GM06990 (cell line): ENCODE measurements around the gene PLCL1.
A peak's percentile ranks its signal among the peaks of the same experiment; 100 is the strongest.

Experiments used
- DNase-seq: peaks from one replicate; pipeline ENCODE4 v3.0.0-alpha.2; 2011; ENCODE audit not compliant: insufficient read length; ENCODE audit errors: extremely low read depth
- H3K27me3 ChIP-seq: replicated peaks from 2 replicates; pipeline ENCODE4 v1.6.0; 2011; ENCODE audit warnings: low read length; ENCODE audit not compliant: control insufficient read depth, insufficient read depth
- H3K36me3 ChIP-seq: 2 replicates; pipeline ENCODE4 v1.5.1; 2011; ENCODE audit warnings: low read length; ENCODE audit not compliant: control insufficient read depth, insufficient read depth
- H3K4me3 ChIP-seq: replicated peaks from 2 replicates; pipeline ENCODE4 v1.5.1; 2011; ENCODE audit warnings: low read depth, mild to moderate bottlenecking, control low read depth, low read length
- TF ChIP-seq, protein P1 (sequence below): IDR thresholded peaks from 2 replicates; pipeline ENCODE4 v1.5.1; 2011; ENCODE audit warnings: low read length, control low read depth, mild to moderate bottlenecking, inconsistent platforms; ENCODE audit not compliant: insufficient read depth, poor library complexity, severe bottlenecking

The PLCL1 gene

DNA sequence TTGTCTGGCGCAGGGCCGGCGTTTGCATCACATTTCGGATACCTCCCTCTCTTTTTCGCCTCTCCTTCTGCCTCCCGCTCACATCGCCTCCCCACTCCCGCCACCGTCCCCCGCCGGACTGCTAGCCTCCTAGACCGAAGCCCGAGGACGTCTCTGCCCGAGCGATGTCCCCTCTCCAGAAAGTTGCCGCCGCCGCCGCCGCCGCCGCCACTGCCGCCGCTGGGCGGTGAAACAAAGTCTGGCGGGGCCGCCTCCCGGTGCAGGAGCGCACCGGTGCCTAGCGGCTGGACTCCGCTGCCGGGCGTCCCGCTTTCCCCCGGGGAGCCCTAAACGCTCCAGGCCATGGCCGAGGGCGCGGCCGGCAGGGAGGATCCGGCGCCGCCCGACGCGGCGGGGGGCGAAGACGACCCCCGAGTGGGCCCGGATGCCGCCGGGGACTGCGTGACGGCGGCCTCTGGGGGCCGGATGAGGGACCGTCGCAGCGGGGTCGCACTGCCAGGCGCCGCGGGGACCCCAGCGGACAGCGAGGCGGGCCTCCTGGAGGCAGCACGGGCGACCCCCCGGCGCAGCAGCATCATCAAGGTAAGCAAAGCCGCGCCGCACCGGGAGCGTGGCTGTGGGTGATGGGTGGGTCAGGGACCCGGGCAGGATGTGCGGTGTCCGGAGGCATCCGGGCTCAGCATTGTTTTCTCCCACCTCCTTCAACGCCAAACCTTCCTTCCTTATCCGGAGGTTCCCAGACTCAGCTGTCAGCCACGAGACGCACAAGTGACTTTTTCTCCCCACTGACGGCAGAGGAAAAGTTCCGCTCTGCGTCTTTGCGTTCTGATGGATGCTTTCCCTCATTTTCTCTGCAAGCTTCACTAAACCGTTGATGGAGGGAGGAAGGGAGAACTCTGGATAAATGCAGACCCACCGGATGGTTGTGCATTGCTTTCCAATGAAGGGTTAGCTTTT, 643 bp downstream of the PLCL1 start:
- H3K4me3 ChIP-seq = peak overlapping the region; percentile 75
- no peaks in the 10 kb centered on the region for H3K27me3 ChIP-seq
- TF ChIP-seq, protein P1, sequence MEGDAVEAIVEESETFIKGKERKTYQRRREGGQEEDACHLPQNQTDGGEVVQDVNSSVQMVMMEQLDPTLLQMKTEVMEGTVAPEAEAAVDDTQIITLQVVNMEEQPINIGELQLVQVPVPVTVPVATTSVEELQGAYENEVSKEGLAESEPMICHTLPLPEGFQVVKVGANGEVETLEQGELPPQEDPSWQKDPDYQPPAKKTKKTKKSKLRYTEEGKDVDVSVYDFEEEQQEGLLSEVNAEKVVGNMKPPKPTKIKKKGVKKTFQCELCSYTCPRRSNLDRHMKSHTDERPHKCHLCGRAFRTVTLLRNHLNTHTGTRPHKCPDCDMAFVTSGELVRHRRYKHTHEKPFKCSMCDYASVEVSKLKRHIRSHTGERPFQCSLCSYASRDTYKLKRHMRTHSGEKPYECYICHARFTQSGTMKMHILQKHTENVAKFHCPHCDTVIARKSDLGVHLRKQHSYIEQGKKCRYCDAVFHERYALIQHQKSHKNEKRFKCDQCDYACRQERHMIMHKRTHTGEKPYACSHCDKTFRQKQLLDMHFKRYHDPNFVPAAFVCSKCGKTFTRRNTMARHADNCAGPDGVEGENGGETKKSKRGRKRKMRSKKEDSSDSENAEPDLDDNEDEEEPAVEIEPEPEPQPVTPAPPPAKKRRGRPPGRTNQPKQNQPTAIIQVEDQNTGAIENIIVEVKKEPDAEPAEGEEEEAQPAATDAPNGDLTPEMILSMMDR = no peak
- peak; percentile 19 for DNase-seq
- no peaks in the 10 kb centered on the region for H3K36me3 ChIP-seq

DNA sequence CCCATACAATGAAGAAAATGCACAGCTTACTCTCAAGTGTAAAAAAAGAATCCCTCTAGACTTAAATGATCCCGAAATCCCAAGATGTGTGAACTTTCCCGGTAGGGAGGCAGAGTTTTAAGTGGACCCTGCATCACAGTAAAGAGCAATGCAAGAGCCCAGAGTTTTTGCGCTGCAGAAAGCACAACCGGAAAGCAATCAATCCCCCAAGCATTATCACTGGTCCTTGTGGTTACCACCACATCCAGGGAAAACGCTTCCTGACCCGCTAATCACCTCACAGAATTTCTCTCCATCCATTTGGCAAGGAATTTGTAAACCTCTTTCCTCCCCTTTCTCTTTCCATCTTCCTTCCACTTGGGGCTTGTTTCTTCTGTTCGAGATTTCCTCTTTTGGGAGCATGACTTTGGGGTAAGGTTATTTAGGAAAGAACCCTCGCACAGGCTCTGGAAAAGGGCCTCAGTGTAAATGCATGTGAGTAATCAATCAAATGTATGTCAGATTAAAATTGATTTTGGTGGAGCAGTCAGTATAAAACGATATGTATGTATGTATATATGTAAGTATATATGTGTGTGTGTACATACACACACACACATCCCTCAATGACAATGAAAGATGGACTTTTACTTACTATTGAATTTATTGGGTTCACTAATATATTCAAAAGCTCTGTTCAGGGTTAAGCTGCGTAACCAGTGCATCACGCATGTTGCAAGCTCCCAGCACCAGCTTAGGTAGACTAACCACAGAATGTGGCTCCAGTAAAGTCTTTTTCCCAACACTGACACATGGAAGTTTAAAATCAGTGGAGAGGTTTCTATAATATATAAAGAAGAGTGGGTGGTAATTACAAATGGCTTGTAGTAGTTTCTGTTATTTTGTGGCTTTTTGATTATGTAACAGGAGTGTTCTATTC, 1.6 kb downstream of the PLCL1 start:
- Histone ChIP-seq H3K27me3 (no peaks in the 10 kb centered on the region), H3K36me3 (no peaks in the 10 kb centered on the region), H3K4me3 (peak overlapping the region; percentile 75)
- DNase-seq = no peak
- TF ChIP-seq, protein P1 = no peak

DNA sequence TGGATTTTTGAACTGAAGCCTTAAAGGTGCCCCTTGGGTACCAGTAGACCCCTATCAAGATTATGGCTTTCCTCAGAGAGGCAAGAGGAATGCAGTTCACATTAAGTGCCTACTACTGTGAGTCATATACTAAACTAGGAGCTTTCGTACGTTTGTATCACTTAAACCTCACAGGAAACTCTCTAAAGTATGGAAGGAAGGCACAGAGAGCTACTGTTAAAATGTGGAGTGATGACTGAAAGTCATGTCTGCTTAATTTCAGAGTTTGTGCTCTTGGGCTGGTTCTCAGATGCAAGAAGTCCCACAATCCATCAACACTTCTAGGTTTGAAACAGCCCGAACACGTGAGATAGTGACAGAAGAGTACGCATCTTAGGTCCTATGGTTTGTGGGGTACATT, 4.7 kb downstream of the PLCL1 start:
- Histone ChIP-seq H3K27me3 (no peaks in the 10 kb centered on the region), H3K4me3 (no peak overlapping the region), H3K36me3 (no peaks in the 10 kb centered on the region)
- DNase-seq = no peak
- TF ChIP-seq, protein P1 = no peak

DNA sequence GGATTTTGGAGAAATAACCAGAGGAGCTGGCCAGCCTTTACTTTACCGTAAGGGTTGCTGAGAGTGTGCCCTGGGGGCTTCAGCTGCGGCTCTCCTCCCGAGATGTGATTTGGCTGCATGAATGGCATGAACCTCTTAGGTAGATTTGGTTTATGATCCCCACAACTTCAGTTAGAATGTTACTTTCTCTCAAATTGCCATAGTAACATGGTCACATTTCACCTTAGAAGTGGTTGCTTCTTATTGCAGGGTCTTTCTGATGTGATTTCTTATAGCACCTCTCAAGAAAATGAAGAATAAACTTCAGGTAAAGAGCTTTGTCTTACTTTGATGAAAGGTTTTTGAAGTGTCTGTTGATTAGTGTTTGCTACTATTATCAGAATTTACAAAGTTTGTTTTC, 5.6 kb downstream of the PLCL1 start:
- Histone ChIP-seq H3K4me3 (no peak overlapping the region), H3K27me3 (no peaks in the 10 kb centered on the region), H3K36me3 (no peaks in the 10 kb centered on the region)
- TF ChIP-seq, protein P1 = no peak
- DNase-seq = no peak

DNA sequence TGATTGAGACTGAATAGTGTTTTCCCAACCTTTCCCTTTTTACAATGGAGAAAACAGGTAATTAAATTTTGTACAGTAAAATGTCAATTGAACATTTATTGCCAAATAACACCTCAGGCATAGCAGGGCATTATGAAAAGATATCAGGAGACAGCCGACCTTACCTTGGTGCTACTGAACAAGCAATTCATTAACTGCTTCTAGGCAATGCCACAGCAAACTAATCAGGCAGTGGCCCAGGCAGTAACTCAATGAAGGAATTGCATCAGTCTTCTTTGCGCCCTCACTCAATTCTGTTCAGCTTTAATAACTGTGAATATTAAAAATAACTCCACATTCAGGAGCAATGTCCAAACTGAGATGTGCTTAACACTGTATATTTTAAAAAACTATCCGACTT, 6.1 kb downstream of the PLCL1 start:
- DNase-seq = no peak
- TF ChIP-seq, protein P1 = no peak
- H3K27me3 ChIP-seq = no peaks in the 10 kb centered on the region
- H3K36me3 ChIP-seq = no peaks in the 10 kb centered on the region
- H3K4me3 ChIP-seq = no peak overlapping the region
